ENCODE data around the gene UBE2L3.

GRCh38 chr22:21602579-21602978, 35.1 kb downstream of the UBE2L3 start:
- TF ChIP-seq CTCF (tag by site-specific recombination; IDR thresholded peaks at IDR 0.05) (no peak), PRDM4 (tag by site-specific recombination; IDR thresholded peaks at IDR 0.05) (no peak), ZNF211 (tag by site-specific recombination; IDR thresholded peaks at IDR 0.05; ENCODE audit: low read depth) (no peak)
- TF ChIP-seq, protein P1, sequence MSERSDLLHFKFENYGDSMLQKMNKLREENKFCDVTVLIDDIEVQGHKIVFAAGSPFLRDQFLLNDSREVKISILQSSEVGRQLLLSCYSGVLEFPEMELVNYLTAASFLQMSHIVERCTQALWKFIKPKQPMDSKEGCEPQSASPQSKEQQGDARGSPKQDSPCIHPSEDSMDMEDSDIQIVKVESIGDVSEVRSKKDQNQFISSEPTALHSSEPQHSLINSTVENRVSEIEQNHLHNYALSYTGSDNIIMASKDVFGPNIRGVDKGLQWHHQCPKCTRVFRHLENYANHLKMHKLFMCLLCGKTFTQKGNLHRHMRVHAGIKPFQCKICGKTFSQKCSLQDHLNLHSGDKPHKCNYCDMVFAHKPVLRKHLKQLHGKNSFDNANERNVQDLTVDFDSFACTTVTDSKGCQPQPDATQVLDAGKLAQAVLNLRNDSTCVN (tag by site-specific recombination; optimal IDR thresholded peaks at IDR 0.05) = no peak

Measured in HEK293 (cell line).